Liver (tissue), 9 donors: ENCODE results near the gene CDX1. TPM values are rescaled to one million over a fixed set of nuclear protein-coding genes. Genes with fewer than 3 reads are reported as not detected.

Experiments
- DNase-seq: peaks from one replicate; pipeline ENCODE4 v3.0.0-alpha.2; 2017; ENCODE audit warnings: low spot score
- H3K27ac ChIP-seq, 2 donors: one replicate each; pipeline ENCODE4 v1.7.0; 2013; ENCODE audit warnings: inconsistent platforms in 2 of 2, low read length in 2 of 2, control low read depth in 1 of 2, low read depth in 1 of 2, mild to moderate bottlenecking in 1 of 2
- H3K27me3 ChIP-seq, 4 donors: one replicate each; pipeline versions ENCODE4 v1.6.1 to v1.7.0; 2013; ENCODE audit warnings: low read length in 3 of 4, inconsistent platforms in 1 of 4, mild to moderate bottlenecking in 1 of 4, moderate library complexity in 1 of 4; ENCODE audit not compliant: control insufficient read depth in 4 of 4, insufficient read depth in 4 of 4
- H3K36me3 ChIP-seq, 4 donors: one replicate each; pipeline versions ENCODE4 v1.6.1 to v1.7.0; 2013; ENCODE audit warnings: low read length in 3 of 4, mild to moderate bottlenecking in 3 of 4, low read depth in 1 of 4, moderate library complexity in 1 of 4; ENCODE audit not compliant: control insufficient read depth in 4 of 4, insufficient read depth in 3 of 4
- H3K4me1 ChIP-seq, 4 donors: one replicate each; pipeline versions ENCODE4 v1.6.1 to v1.7.0; 2013; ENCODE audit warnings: low read length in 3 of 4, mild to moderate bottlenecking in 3 of 4, moderate library complexity in 1 of 4; ENCODE audit not compliant: control insufficient read depth in 4 of 4, insufficient read depth in 4 of 4
- H3K4me3 ChIP-seq, 3 donors: one replicate each; pipeline versions ENCODE4 v1.6.1 to v1.7.0; 2013; ENCODE audit warnings: low read length in 3 of 3, control low read depth in 1 of 3, low read depth in 1 of 3, mild to moderate bottlenecking in 1 of 3
- H3K9ac ChIP-seq, 2 donors: one replicate each; pipeline ENCODE4 v1.7.0; 2013; ENCODE audit warnings: low read length in 2 of 2, mild to moderate bottlenecking in 2 of 2, moderate library complexity in 2 of 2, control low read depth in 1 of 2, low read depth in 1 of 2
- H3K9me3 ChIP-seq, 4 donors: one replicate each; pipeline versions ENCODE4 v1.6.1 to v1.7.0; 2013; ENCODE audit warnings: low read length in 3 of 4; ENCODE audit not compliant: control insufficient read depth in 4 of 4
- ATF3 ChIP-seq: IDR thresholded peaks from 2 replicates; pipeline ENCODE4 v1.6.1; 2016; ENCODE audit warnings: antibody characterized with exemption
- CTCF ChIP-seq: fragments of 150-350 bp; IDR thresholded peaks from 2 replicates; pipeline ENCODE4 v1.5.1; 2017; ENCODE audit warnings: improper control_type of control experiment, low read depth, low read length; ENCODE audit not compliant: missing input control
- FOXA1 ChIP-seq: IDR thresholded peaks from 2 replicates; pipeline ENCODE4 v1.6.1; 2016; ENCODE audit warnings: antibody characterized with exemption
- GABPA ChIP-seq, 2 donors: IDR thresholded peaks in 1 of 2; conservative IDR thresholded peaks in 1 of 2; 2 replicates each; pipeline ENCODE4 v1.6.1; 2016; ENCODE audit warnings: antibody characterized with exemption in 2 of 2, mild to moderate bottlenecking in 1 of 2, moderate library complexity in 1 of 2
- HNF4A ChIP-seq, 2 donors: conservative IDR thresholded peaks; 2 replicates each; pipeline ENCODE4 v1.6.1; 2016; ENCODE audit warnings: antibody characterized with exemption in 2 of 2, mild to moderate bottlenecking in 2 of 2
- HNF4G ChIP-seq: IDR thresholded peaks from 2 replicates; pipeline ENCODE4 v1.6.1; 2016; ENCODE audit warnings: antibody characterized with exemption
- MAX ChIP-seq: IDR thresholded peaks from 2 replicates; pipeline ENCODE4 v1.6.1; 2016; ENCODE audit warnings: antibody characterized with exemption
- NR2F2 ChIP-seq: IDR thresholded peaks from 2 replicates; pipeline ENCODE4 v1.6.1; 2016; ENCODE audit warnings: antibody characterized with exemption
- RAD21 ChIP-seq, 2 donors: IDR thresholded peaks; 2 replicates each; pipeline ENCODE4 v1.6.1; 2016; ENCODE audit warnings: antibody characterized with exemption in 2 of 2, mild to moderate bottlenecking in 2 of 2
- REST ChIP-seq: IDR thresholded peaks from 2 replicates; pipeline ENCODE4 v1.6.1; 2016; ENCODE audit warnings: antibody characterized with exemption, mild to moderate bottlenecking
- RXRA ChIP-seq, 2 donors: IDR thresholded peaks; 2 replicates each; pipeline ENCODE4 v1.6.1; 2017 to 2018; ENCODE audit warnings: antibody characterized with exemption in 2 of 2, mild to moderate bottlenecking in 1 of 2
- SP1 ChIP-seq: IDR thresholded peaks from 2 replicates; pipeline ENCODE4 v1.6.1; 2018; ENCODE audit warnings: antibody characterized with exemption, mild to moderate bottlenecking
- TAF1 ChIP-seq: conservative IDR thresholded peaks from 2 replicates; pipeline ENCODE4 v1.6.1; 2016; ENCODE audit warnings: antibody characterized with exemption, mild to moderate bottlenecking
- YY1 ChIP-seq: IDR thresholded peaks from 2 replicates; pipeline ENCODE4 v1.6.1; 2016; ENCODE audit warnings: antibody characterized with exemption, mild to moderate bottlenecking
- ZBTB33 ChIP-seq: IDR thresholded peaks from 2 replicates; pipeline ENCODE4 v1.6.1; 2016; ENCODE audit warnings: antibody characterized with exemption
- WGBS: extraction: QIAGEN DNeasy Blood & Tissue Kit; methylation state at CpG from one replicate; pipeline ENCODE4 v1.1.7; 2013; 5-methylcytosine and 5-hydroxymethylcytosine counted together
- polyA plus RNA-seq, 2 donors: library from polyadenylated mRNA; stranded (reverse) in 1 of 2; unstranded in 1 of 2; fragments of 200-250 nt in 1 of 2; fragments of >200 nt in 1 of 2; fragmentation: Nextera tagmentation in 1 of 2; extraction: Ambion mirVana in 1 of 2; gene quantifications; one replicate each; pipeline versions ENCODE4 v1.2.1 to v1.2.3, GENCODE V29; 2013 to 2015
- total RNA-seq, 2 donors: library from RNA; depleted of rRNA; stranded (reverse); fragments of >200 nt; gene quantifications; one replicate each; pipeline ENCODE4 v1.2.3, GENCODE V29; 2014
- donor health status: healthy.
- donor health status: healthy.
- donor health status: healthy.
- donor health status: healthy.
- donor health status: healthy.

The CDX1 gene
- total and polyA plus RNA-seq, 4 donors, result not detected

- no peak overlapping the region for H3K9ac ChIP-seq
- H3K4me3 ChIP-seq, result no peak overlapping the region
- TF ChIP-seq HNF4G (no peak), GABPA (IDR thresholded peaks at IDR 0.05 in 1 of 2, conservative IDR thresholded peaks at IDR 0.05 in 1 of 2) (no peak), FOXA1 (no peak), MAX (no peak), CTCF (no peak), YY1 (no peak), RAD21 (IDR thresholded peaks at IDR 0.05) (no peak)
- H3K36me3 ChIP-seq, result no peaks in the 10 kb centered on the region
- 66% methylated on average over 27 of the region's 27 CpGs for WGBS
- peaks cover 0 to 4% (median 0%) of the 10 kb centered on the region in 4 donors for H3K27me3 ChIP-seq
- no peaks in the 10 kb centered on the region for H3K9me3 ChIP-seq
- DNase-seq, result no peak
- peaks cover 0 to 4% (median 0%) of the 10 kb centered on the region in 4 donors for H3K4me1 ChIP-seq
- H3K27ac ChIP-seq, result no peak overlapping the region
These were observed 435 bp upstream of the CDX1 start for GRCh38 chr5:150166037-150166649.

- H3K36me3 ChIP-seq, result no peaks in the 10 kb centered on the region
- H3K27me3 ChIP-seq, result peaks cover 0 to 4% (median 0%) of the 10 kb centered on the region in 4 donors
- no peak for TF ChIP-seq HNF4A (conservative IDR thresholded peaks at IDR 0.05)
- no peak for TF ChIP-seq YY1
- TF ChIP-seq FOXA1, result no peak
- no peak for TF ChIP-seq HNF4G
- no peak for TF ChIP-seq REST
- TF ChIP-seq ZBTB33, result no peak
- no peak for TF ChIP-seq SP1
- TF ChIP-seq RXRA (IDR thresholded peaks at IDR 0.05), result no peak
- TF ChIP-seq NR2F2, result no peak
- no peak for TF ChIP-seq GABPA (IDR thresholded peaks at IDR 0.05 in 1 of 2, conservative IDR thresholded peaks at IDR 0.05 in 1 of 2)
- no peak for TF ChIP-seq RAD21 (IDR thresholded peaks at IDR 0.05)
- TF ChIP-seq ATF3, result no peak
- no peak for TF ChIP-seq CTCF
- no peak for TF ChIP-seq MAX
- TF ChIP-seq TAF1, result no peak
- WGBS, result 63% methylated on average over 15 of the region's 15 CpGs
- H3K9ac ChIP-seq, result no peak overlapping the region
- DNase-seq, result no peak
- no peaks in the 10 kb centered on the region for H3K4me1 ChIP-seq
- no peak overlapping the region for H3K27ac ChIP-seq
- H3K4me3 ChIP-seq, result no peak overlapping the region
- H3K9me3 ChIP-seq, result no peaks in the 10 kb centered on the region
These were observed 903 bp downstream of the CDX1 start for GRCh38 chr5:150167512-150167850.
